ENCODE measurements around the gene FBXO31. TPM values are rescaled to one million over a fixed set of nuclear protein-coding genes. Genes with fewer than 3 reads are reported as not detected.

FBXO31 gene
- total and polyA plus RNA-seq, 9 of the 15 experiments (the other 6 are each of a cell fraction or from before 2014, with no cell fraction given): 0.18 to 33.3 (median 10.9) TPM

DNA sequence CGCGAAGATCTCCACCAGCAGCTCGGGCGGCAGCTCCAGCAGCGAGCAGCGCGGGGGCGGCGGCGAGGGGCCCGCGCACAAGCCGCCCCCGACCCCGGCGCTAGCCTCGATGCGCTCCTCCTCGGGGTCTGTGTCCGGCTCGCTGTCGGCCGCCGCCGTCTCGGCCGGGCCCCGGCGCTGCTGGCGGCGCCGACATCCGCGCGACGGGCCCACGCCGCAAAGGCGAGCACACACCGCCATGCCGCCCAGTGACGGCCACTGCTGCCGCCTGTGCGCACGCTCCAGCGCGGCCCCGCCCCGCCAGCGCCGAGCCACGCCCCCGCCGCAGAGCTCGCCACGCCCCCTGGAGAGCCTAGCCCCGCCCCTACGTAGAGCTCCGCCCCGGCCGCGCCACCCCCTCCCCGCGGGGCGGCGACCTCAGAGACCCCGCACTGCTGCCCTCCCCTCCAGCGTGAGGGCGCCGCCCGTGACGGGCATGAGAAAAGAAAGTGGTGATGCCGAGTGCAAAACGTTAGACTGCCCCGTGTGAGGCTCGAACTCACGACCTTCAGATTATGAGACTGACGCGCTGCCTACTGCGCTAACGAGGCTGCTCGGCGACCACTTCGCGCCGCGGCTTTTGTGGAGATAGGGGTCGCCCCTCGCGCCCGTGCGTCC is at the start of gene FBXO31 (continued):
- TF ChIP-seq, protein P1, sequence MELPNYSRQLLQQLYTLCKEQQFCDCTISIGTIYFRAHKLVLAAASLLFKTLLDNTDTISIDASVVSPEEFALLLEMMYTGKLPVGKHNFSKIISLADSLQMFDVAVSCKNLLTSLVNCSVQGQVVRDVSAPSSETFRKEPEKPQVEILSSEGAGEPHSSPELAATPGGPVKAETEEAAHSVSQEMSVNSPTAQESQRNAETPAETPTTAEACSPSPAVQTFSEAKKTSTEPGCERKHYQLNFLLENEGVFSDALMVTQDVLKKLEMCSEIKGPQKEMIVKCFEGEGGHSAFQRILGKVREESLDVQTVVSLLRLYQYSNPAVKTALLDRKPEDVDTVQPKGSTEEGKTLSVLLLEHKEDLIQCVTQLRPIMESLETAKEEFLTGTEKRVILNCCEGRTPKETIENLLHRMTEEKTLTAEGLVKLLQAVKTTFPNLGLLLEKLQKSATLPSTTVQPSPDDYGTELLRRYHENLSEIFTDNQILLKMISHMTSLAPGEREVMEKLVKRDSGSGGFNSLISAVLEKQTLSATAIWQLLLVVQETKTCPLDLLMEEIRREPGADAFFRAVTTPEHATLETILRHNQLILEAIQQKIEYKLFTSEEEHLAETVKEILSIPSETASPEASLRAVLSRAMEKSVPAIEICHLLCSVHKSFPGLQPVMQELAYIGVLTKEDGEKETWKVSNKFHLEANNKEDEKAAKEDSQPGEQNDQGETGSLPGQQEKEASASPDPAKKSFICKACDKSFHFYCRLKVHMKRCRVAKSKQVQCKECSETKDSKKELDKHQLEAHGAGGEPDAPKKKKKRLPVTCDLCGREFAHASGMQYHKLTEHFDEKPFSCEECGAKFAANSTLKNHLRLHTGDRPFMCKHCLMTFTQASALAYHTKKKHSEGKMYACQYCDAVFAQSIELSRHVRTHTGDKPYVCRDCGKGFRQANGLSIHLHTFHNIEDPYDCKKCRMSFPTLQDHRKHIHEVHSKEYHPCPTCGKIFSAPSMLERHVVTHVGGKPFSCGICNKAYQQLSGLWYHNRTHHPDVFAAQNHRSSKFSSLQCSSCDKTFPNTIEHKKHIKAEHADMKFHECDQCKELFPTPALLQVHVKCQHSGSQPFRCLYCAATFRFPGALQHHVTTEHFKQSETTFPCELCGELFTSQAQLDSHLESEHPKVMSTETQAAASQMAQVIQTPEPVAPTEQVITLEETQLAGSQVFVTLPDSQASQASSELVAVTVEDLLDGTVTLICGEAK (IDR thresholded peaks at IDR 0.05): peak; percentile 89
- TF ChIP-seq, protein P1 (CRISPR knock-in tag; IDR thresholded peaks at IDR 0.05): no peak
- TF ChIP-seq RUNX1 (IDR thresholded peaks at IDR 0.05; ENCODE audit: low read depth) (no peak; the same call in 1 of the 2 replicates), PRPF4 (IDR thresholded peaks at IDR 0.05; ENCODE audit: insufficient read depth, low read depth, low read length, poor library complexity, severe bottlenecking) (peak; percentile 66), PRMT5 (CRISPR knock-in tag; IDR thresholded peaks at IDR 0.05) (no peak), EP400 (IDR thresholded peaks at IDR 0.05) (peak; percentile 12; the same call in 1 of the 2 replicates), CSDE1 (IDR thresholded peaks at IDR 0.05) (peak in 1 of 2 experiments; percentile 85; a peak in 1 of 4 replicates), DACH1 (IDR thresholded peaks at IDR 0.05; ENCODE audit: partially characterized antibody) (no peak)
- TF ChIP-seq, protein P2, sequence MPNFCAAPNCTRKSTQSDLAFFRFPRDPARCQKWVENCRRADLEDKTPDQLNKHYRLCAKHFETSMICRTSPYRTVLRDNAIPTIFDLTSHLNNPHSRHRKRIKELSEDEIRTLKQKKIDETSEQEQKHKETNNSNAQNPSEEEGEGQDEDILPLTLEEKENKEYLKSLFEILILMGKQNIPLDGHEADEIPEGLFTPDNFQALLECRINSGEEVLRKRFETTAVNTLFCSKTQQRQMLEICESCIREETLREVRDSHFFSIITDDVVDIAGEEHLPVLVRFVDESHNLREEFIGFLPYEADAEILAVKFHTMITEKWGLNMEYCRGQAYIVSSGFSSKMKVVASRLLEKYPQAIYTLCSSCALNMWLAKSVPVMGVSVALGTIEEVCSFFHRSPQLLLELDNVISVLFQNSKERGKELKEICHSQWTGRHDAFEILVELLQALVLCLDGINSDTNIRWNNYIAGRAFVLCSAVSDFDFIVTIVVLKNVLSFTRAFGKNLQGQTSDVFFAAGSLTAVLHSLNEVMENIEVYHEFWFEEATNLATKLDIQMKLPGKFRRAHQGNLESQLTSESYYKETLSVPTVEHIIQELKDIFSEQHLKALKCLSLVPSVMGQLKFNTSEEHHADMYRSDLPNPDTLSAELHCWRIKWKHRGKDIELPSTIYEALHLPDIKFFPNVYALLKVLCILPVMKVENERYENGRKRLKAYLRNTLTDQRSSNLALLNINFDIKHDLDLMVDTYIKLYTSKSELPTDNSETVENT (CRISPR knock-in tag; IDR thresholded peaks at IDR 0.05): peak; percentile 94
- TF ChIP-seq, protein P3, sequence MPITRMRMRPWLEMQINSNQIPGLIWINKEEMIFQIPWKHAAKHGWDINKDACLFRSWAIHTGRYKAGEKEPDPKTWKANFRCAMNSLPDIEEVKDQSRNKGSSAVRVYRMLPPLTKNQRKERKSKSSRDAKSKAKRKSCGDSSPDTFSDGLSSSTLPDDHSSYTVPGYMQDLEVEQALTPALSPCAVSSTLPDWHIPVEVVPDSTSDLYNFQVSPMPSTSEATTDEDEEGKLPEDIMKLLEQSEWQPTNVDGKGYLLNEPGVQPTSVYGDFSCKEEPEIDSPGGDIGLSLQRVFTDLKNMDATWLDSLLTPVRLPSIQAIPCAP (CRISPR knock-in tag; IDR thresholded peaks at IDR 0.05; ENCODE audit: borderline replicate concordance): no peak
- TF ChIP-seq, protein P4, sequence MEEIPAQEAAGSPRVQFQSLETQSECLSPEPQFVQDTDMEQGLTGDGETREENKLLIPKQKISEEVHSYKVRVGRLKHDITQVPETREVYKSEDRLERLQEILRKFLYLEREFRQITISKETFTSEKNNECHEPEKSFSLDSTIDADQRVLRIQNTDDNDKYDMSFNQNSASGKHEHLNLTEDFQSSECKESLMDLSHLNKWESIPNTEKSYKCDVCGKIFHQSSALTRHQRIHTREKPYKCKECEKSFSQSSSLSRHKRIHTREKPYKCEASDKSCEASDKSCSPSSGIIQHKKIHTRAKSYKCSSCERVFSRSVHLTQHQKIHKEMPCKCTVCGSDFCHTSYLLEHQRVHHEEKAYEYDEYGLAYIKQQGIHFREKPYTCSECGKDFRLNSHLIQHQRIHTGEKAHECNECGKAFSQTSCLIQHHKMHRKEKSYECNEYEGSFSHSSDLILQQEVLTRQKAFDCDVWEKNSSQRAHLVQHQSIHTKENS (CRISPR knock-in tag; IDR thresholded peaks at IDR 0.05): no peak

Data from K562 (cell line).